ENCODE measurements around the gene CHST11.

DNA sequence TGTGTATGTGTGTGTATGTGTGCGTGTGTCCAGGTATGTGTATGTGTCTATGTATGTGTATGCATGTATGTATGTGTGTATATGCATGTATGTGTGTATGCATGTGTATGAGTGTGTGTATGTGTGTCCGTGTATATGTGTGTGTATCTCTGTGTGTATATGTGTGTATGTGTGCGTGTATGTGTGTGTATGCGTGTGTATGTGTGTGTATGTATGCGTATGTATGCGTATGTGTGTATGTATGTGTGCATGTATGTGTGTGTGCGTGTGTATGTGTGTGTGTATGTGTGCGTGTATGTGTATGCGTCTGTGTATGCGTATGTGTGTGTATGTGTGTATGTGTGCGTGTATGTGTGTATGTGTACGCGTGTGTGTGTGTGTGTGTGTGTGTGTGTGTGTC, 31.6 kb downstream of the CHST11 start:
- TF ChIP-seq, protein P1, sequence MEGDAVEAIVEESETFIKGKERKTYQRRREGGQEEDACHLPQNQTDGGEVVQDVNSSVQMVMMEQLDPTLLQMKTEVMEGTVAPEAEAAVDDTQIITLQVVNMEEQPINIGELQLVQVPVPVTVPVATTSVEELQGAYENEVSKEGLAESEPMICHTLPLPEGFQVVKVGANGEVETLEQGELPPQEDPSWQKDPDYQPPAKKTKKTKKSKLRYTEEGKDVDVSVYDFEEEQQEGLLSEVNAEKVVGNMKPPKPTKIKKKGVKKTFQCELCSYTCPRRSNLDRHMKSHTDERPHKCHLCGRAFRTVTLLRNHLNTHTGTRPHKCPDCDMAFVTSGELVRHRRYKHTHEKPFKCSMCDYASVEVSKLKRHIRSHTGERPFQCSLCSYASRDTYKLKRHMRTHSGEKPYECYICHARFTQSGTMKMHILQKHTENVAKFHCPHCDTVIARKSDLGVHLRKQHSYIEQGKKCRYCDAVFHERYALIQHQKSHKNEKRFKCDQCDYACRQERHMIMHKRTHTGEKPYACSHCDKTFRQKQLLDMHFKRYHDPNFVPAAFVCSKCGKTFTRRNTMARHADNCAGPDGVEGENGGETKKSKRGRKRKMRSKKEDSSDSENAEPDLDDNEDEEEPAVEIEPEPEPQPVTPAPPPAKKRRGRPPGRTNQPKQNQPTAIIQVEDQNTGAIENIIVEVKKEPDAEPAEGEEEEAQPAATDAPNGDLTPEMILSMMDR (IDR thresholded peaks at IDR 0.05): no peak
- TF ChIP-seq EZH2 (IDR thresholded peaks at IDR 0.05): no peak

Measured in neural progenitor cell (in vitro differentiated cells).